ENCODE measurements around the gene IQCE.

DNA sequence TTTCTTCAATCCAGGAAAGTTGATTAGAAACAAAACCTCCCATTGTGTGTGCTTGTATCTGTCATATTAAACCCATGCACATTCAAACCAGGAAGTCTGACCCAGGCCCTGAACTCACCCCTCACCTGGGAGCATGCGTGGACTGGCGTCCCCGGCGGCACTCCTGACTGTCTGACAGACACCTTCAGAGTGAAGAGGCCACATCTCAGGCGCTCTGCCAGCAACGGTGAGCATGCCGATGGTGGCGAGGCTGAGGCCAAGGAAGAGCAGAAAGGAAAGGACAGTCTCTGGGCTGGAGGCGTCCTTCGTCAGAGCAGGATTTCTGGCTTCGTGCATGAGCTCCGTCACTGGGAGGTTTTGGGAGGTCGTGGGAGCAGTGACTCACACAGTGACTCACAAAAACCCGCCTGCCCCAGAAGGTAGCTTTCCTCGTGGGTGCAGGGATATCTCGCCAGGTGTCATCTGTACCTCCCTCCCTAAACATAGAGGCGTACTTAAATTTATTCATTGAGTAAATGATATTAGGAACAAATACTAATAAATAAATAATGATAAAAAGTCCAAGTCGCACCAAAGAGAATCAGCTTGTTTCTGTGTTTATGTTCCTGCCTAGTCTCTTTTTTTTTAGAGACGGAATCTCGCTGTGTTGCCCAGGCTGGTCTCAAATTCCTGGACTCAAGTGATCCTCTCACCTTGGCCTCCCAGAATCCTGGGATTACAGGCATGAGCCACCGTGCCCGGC, 13.5 kb downstream of the IQCE start:
- TF ChIP-seq CTCF (IDR thresholded peaks at IDR 0.05) (no peak), POLR2AphosphoS5 (IDR thresholded peaks at IDR 0.05; ENCODE audit: insufficient read depth in 1 of 2, low read depth in 1 of 2) (no peak), POLR2A (IDR thresholded peaks at IDR 0.05) (no peak)
